SH-SY5Y (cell line): ENCODE results near the gene APOC3.

Source experiments
- GATA2 ChIP-seq: IDR thresholded peaks from 2 replicates; pipeline ENCODE4 v1.6.1; 2011; ENCODE audit warnings: mild to moderate bottlenecking, low read depth, low read length
- GATA3 ChIP-seq: IDR thresholded peaks from 2 replicates; pipeline ENCODE4 v1.6.1; 2011; ENCODE audit warnings: low read depth, mild to moderate bottlenecking, low read length, moderate library complexity

DNA sequence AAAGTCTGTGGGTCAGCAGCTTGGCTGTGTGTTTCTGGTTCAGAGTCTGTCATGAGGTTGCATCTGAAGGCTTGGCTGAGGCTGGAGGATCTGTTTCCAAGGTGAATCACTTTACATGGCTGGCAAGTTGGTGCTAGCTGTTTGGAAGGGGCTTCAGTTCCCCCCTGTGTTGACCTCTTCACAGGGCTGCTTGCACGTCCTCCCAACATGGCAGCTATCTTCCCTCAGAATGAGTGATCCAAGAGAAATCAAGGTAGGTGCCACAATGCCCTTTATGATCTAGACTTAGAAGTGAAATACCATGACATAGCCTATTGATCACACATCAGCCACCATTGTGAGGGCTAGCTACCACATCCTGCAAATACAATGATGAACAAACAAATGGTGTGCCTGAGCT is 16.5 kb upstream of the APOC3 start:
- TF ChIP-seq GATA2 (no peak), GATA3 (no peak)
